Erythroblast (primary cell): ENCODE measurements around the gene ARHGAP5.

Source experiments
- GATA1 ChIP-seq: IDR thresholded peaks from 2 replicates; pipeline ENCODE4 v1.6.1; 2011; ENCODE audit warnings: low read depth, mild to moderate bottlenecking, control low read depth, low read length, moderate library complexity
- POLR2A ChIP-seq: IDR thresholded peaks from 2 replicates; pipeline ENCODE4 v1.6.1; 2011; ENCODE audit warnings: mild to moderate bottlenecking, low read length

- TF ChIP-seq POLR2A (no peak), GATA1 (no peak)
These were observed 44.4 kb downstream of the ARHGAP5 start for GRCh38 chr14:32121536-32121935.
